Progenitor cell of endocrine pancreas (in vitro differentiated cells): Measurements from ENCODE around the gene KCNC1. TPM values are rescaled to one million over a fixed set of nuclear protein-coding genes. Genes with fewer than 3 reads are reported as not detected.

Experiments
- DNase-seq: peaks from one replicate; pipeline ENCODE4 v3.0.0; 2021; ENCODE audit warnings: low spot score; ENCODE audit not compliant: unreplicated experiment
- H3K27ac Mint-ChIP-seq: 2 replicates; pipeline ENCODE4 v1.8.0; 2021; ENCODE audit warnings: mild to moderate bottlenecking, moderate library complexity, mixed read lengths
- H3K27me3 Mint-ChIP-seq: 2 replicates; pipeline ENCODE4 v1.8.0; 2021; ENCODE audit warnings: mixed read lengths
- H3K36me3 Mint-ChIP-seq: 2 replicates; pipeline ENCODE4 v1.8.0; 2022; ENCODE audit warnings: mixed read lengths; ENCODE audit not compliant: insufficient read depth
- H3K4me1 Mint-ChIP-seq: 2 replicates; pipeline ENCODE4 v1.8.0; 2021; ENCODE audit warnings: low read depth, mixed read lengths
- H3K4me3 Mint-ChIP-seq: 2 replicates; pipeline ENCODE4 v1.8.0; 2021; ENCODE audit warnings: low read depth, mild to moderate bottlenecking, moderate library complexity, mixed read lengths
- H3K9me3 Mint-ChIP-seq: 2 replicates; pipeline ENCODE4 v1.8.0; 2021; ENCODE audit warnings: low read depth, mixed read lengths
- CTCF ChIP-seq: fragments of 200-600 bp; sonication (generic); IDR thresholded peaks from one replicate; pipeline ENCODE4 v1.5.0; 2021; ENCODE audit warnings: antibody characterized with exemption, mild to moderate bottlenecking; ENCODE audit not compliant: unreplicated experiment
- total RNA-seq: library from RNA; stranded (reverse); gene quantifications from 2 replicates; pipeline ENCODE4 v1.2.1, GENCODE V29; 2021

The KCNC1 gene
- total RNA-seq, 1 donor from 2014 or later, result 0.67 TPM

- no peak overlapping the region for H3K27ac Mint-ChIP-seq
- no peaks in the 10 kb centered on the region for H3K27me3 Mint-ChIP-seq
- no peak for DNase-seq
- no peak overlapping the region for H3K4me3 Mint-ChIP-seq
- TF ChIP-seq CTCF, result no peak
- H3K9me3 Mint-ChIP-seq, result no peaks in the 10 kb centered on the region
- no peaks in the 10 kb centered on the region for H3K36me3 Mint-ChIP-seq
- peaks cover 17% of the 10 kb centered on the region for H3K4me1 Mint-ChIP-seq
These were observed 80.0 kb downstream of the KCNC1 start for GRCh38 chr11:17814546-17814945.

GRCh38 chr11:17816232-17816931, 81.8 kb downstream of the KCNC1 start:
- no peak for DNase-seq
- Mint-ChIP-seq H3K9me3 (no peaks in the 10 kb centered on the region), H3K27me3 (no peaks in the 10 kb centered on the region), H3K27ac (no peak overlapping the region), H3K4me3 (no peak overlapping the region), H3K36me3 (no peaks in the 10 kb centered on the region), H3K4me1 (peaks cover 16% of the 10 kb centered on the region)
- no peak for TF ChIP-seq CTCF

- no peak overlapping the region for H3K4me3 Mint-ChIP-seq
- no peak for TF ChIP-seq CTCF
- no peaks in the 10 kb centered on the region for H3K27me3 Mint-ChIP-seq
- no peaks in the 10 kb centered on the region for H3K36me3 Mint-ChIP-seq
- no peak for DNase-seq
- H3K4me1 Mint-ChIP-seq, result peaks cover 3% of the 10 kb centered on the region
- no peaks in the 10 kb centered on the region for H3K9me3 Mint-ChIP-seq
- H3K27ac Mint-ChIP-seq, result no peak overlapping the region
These were observed 87.2 kb downstream of the KCNC1 start for GRCh38 chr11:17821648-17822400.

- no peak for DNase-seq
- peaks cover 3% of the 10 kb centered on the region for H3K4me1 Mint-ChIP-seq
- no peaks in the 10 kb centered on the region for H3K9me3 Mint-ChIP-seq
- no peaks in the 10 kb centered on the region for H3K36me3 Mint-ChIP-seq
- no peak overlapping the region for H3K27ac Mint-ChIP-seq
- H3K4me3 Mint-ChIP-seq, result no peak overlapping the region
- TF ChIP-seq CTCF, result no peak
- H3K27me3 Mint-ChIP-seq, result no peaks in the 10 kb centered on the region
These were observed 87.8 kb downstream of the KCNC1 start for GRCh38 chr11:17822401-17822781.

GRCh38 chr11:17827006-17827405, 92.4 kb downstream of the KCNC1 start:
- no peak overlapping the region for H3K27ac Mint-ChIP-seq
- no peaks in the 10 kb centered on the region for H3K4me1 Mint-ChIP-seq
- TF ChIP-seq CTCF, result no peak
- no peaks in the 10 kb centered on the region for H3K36me3 Mint-ChIP-seq
- H3K4me3 Mint-ChIP-seq, result no peak overlapping the region
- H3K9me3 Mint-ChIP-seq, result no peaks in the 10 kb centered on the region
- DNase-seq, result no peak
- no peaks in the 10 kb centered on the region for H3K27me3 Mint-ChIP-seq
